K562 (cell line): ENCODE measurements around the gene CD151. TPM values are rescaled to one million over a fixed set of nuclear protein-coding genes. Genes with fewer than 3 reads are reported as not detected.
A peak's percentile ranks its signal among the peaks of the same experiment; 100 is the strongest.

Experiments
- ATAC-seq: fragments of 200-7000 bp; cut with Tn5 transposase; 3 replicates; pipeline ENCODE4 v1.9.1; 2020; ENCODE audit warnings: moderate library complexity
- BruUV-seq: library from RNA; stranded (reverse); fragments of 400-500 nt; replicated peaks from 2 replicates; lab custom pipeline; 2021; lab: Mats Ljungman, UMichigan
- CTCF ChIA-PET: fragments of 300-600 bp; formaldehyde crosslinking; extraction: SDS; loops from one replicate; lab custom pipeline; 2021; ENCODE audit warnings: low intra/inter-chr PET ratio; lab: Yijun Ruan, JAX
- POLR2A ChIA-PET: fragments of 300-600, 350-650 bp; sonication (Branson Sonifier 250); formaldehyde crosslinking; extraction: SDS; loops from one replicate; lab custom pipeline; 2021; ENCODE audit warnings: antibody characterized with exemption, inconsistent platforms; lab: Yijun Ruan, JAX
- DNase-seq, 4 experiments: peaks; one replicate each; pipeline versions ENCODE4 v3.0.0 to v3.0.0-alpha.2; 2011 to 2018; ENCODE audit warnings: low spot score in 3 of 4, mixed read lengths in 3 of 4; ENCODE audit errors: extremely low read depth in 1 of 4
- FAIRE-seq: peaks from 2 replicates; lab custom pipeline; 2011; peaks lifted over from hg19 to GRCh38; lab: Jason Lieb, UNC
- H2AFZ ChIP-seq: 2 replicates; pipeline ENCODE4 v1.6.0; 2011; ENCODE audit warnings: low read depth, low read length, control low read depth, inconsistent platforms
- H3K27ac ChIP-seq: fragments of 200-600 bp; 3 replicates; pipeline ENCODE4 v1.8.0; 2011; ENCODE audit warnings: low read depth, mild to moderate bottlenecking, control low read depth, inconsistent platforms, low read length, moderate library complexity, mixed read lengths; ENCODE audit errors: extremely low read depth
- H3K27me3 ChIP-seq, 2 experiments: fragments of 300-600 bp in 1 of 2; 2 replicates in 1 of 2; 3 replicates in 1 of 2; pipeline versions ENCODE4 v1.6.0 to v1.8.0; 2011; ENCODE audit warnings: inconsistent platforms in 2 of 2, low read length in 2 of 2, mild to moderate bottlenecking in 1 of 2, mixed read lengths in 1 of 2, moderate library complexity in 1 of 2; ENCODE audit not compliant: control insufficient read depth in 2 of 2, insufficient read depth in 2 of 2
- H3K36me3 ChIP-seq: fragments of 300-600 bp; 3 replicates; pipeline ENCODE4 v1.8.0; 2011; ENCODE audit warnings: mild to moderate bottlenecking, low read length, inconsistent platforms; ENCODE audit not compliant: control insufficient read depth, insufficient read depth
- H3K4me1 ChIP-seq, 2 experiments: fragments of 200-600 bp in 1 of 2; replicated peaks in 1 of 2; 2 replicates in 1 of 2; 3 replicates in 1 of 2; pipeline versions ENCODE4 v1.5.1 to v1.8.0; 2011; ENCODE audit warnings: inconsistent platforms in 2 of 2, low read length in 2 of 2, mild to moderate bottlenecking in 1 of 2, mixed read lengths in 1 of 2, moderate library complexity in 1 of 2; ENCODE audit not compliant: control insufficient read depth in 2 of 2, insufficient read depth in 2 of 2
- H3K4me2 ChIP-seq: 2 replicates; pipeline ENCODE4 v1.6.1; 2011; ENCODE audit warnings: low read length, control low read depth, inconsistent platforms, mixed read lengths; ENCODE audit not compliant: insufficient read depth
- H3K4me3 ChIP-seq: fragments of 200-600 bp; sonication (generic), shearing (Covaris generic); 2 replicates; pipeline ENCODE4 v1.5.1; 2016; ENCODE audit warnings: control low read depth, inconsistent platforms
- H3K79me2 ChIP-seq: fragments of 200-600 bp; 3 replicates; pipeline ENCODE4 v1.8.0; 2011; ENCODE audit warnings: low read length, inconsistent platforms; ENCODE audit not compliant: control insufficient read depth, insufficient read depth
- H3K9ac ChIP-seq, 2 experiments: 2 replicates each; pipeline versions ENCODE4 v1.6.0 to v1.6.1; 2011; ENCODE audit warnings: low read depth in 2 of 2, low read length in 2 of 2, control low read depth in 1 of 2, inconsistent platforms in 1 of 2, mild to moderate bottlenecking in 1 of 2, mixed read lengths in 1 of 2; ENCODE audit not compliant: insufficient read depth in 1 of 2
- H3K9me1 ChIP-seq: one replicate; pipeline ENCODE4 v1.6.0; 2011; ENCODE audit warnings: inconsistent platforms, mild to moderate bottlenecking, low read length, moderate library complexity; ENCODE audit not compliant: control insufficient read depth, insufficient read depth
- H3K9me3 ChIP-seq: replicated peaks from 2 replicates; pipeline ENCODE4 v1.5.1; 2011; ENCODE audit warnings: low read depth, low read length, inconsistent platforms; ENCODE audit not compliant: control insufficient read depth, insufficient read depth
- H4K20me1 ChIP-seq: replicated peaks from 2 replicates; pipeline ENCODE4 v1.6.1; 2011; ENCODE audit warnings: low read length, inconsistent platforms, mixed read lengths; ENCODE audit not compliant: control insufficient read depth, insufficient read depth
- ARHGAP35 ChIP-seq: fragments of 450-650 bp; IDR thresholded peaks from 2 replicates; pipeline ENCODE4 v1.6.1; 2018; ENCODE audit not compliant: partially characterized antibody
- ATF6 ChIP-seq: sonication (generic); formaldehyde crosslinking; IDR thresholded peaks from 2 replicates; pipeline ENCODE4 v1.4.0; 2020; ENCODE audit warnings: mild to moderate bottlenecking, missing genetic modification reagents
- CHD2 ChIP-seq: IDR thresholded peaks from 2 replicates; pipeline ENCODE4 v1.6.1; 2011; ENCODE audit warnings: low read depth, low read length
- ETV6 ChIP-seq, 3 experiments: fragments of 150-350 bp in 1 of 3; sonication (generic) in 1 of 3; formaldehyde crosslinking in 1 of 3; IDR thresholded peaks; 2 replicates each; pipeline versions ENCODE4 v1.6.1 to v1.8.0; 2014 to 2022; ENCODE audit warnings: borderline replicate concordance in 2 of 3, low read depth in 2 of 3, antibody characterized with exemption in 1 of 3, low read length in 1 of 3, mild to moderate bottlenecking in 1 of 3, missing genetic modification reagents in 1 of 3
- GTF2E2 ChIP-seq: fragments of 200-800 bp; sonication (Bioruptor generic); IDR thresholded peaks from 2 replicates; pipeline ENCODE4 v1.6.1; 2016; ENCODE audit warnings: missing genetic modification characterization, missing compliant biosample characterization
- MYNN ChIP-seq, 2 experiments: sonication (generic); formaldehyde crosslinking in 1 of 2; IDR thresholded peaks; 2 replicates each; pipeline versions ENCODE4 v1.5.0 to v1.6.1; 2016 to 2020; ENCODE audit warnings: antibody characterized with exemption in 1 of 2, missing genetic modification reagents in 1 of 2
- NFXL1 ChIP-seq: fragments of 450-650 bp; formaldehyde crosslinking; IDR thresholded peaks from 2 replicates; pipeline ENCODE4 v1.4.0; 2021; ENCODE audit warnings: mild to moderate bottlenecking
- SRF ChIP-seq, 2 experiments: fragments of 250-450, 450-650 bp in 1 of 2; sonication (Bioruptor Pico) in 1 of 2; sonication (generic) in 1 of 2; formaldehyde crosslinking; IDR thresholded peaks; 2 replicates each; pipeline versions ENCODE4 v1.5.0 to v1.5.1; 2020 to 2022; ENCODE audit warnings: mild to moderate bottlenecking in 1 of 2, missing genetic modification reagents in 1 of 2
- TCF7 ChIP-seq: sonication (generic); IDR thresholded peaks from 2 replicates; pipeline ENCODE4 v1.6.1; 2016; ENCODE audit warnings: antibody characterized with exemption, borderline replicate concordance
- TCFL5 ChIP-seq: fragments of 250-450 bp; sonication (Bioruptor Pico); conservative IDR thresholded peaks from 2 replicates; pipeline ENCODE4 v1.6.1; 2021; ENCODE audit warnings: mild to moderate bottlenecking, moderate library complexity, matching md5 sums
- TRIM24 ChIP-seq, 2 experiments: fragments of 450-650 bp; IDR thresholded peaks; 2 replicates each; pipeline ENCODE4 v1.6.1; 2016
- ZNF830 ChIP-seq: fragments of 250-450 bp; sonication (Bioruptor Pico); IDR thresholded peaks from 2 replicates; pipeline ENCODE4 v1.5.0; 2021; ENCODE audit warnings: mild to moderate bottlenecking
- WGBS: fragments of 100-300 bp; shearing (Covaris generic); methylation state at CpG from one replicate; pipeline ENCODE4 v1.1.6; 2016; ENCODE audit warnings: low coverage, mixed read lengths; ENCODE audit not compliant: insufficient coverage; ENCODE audit errors: missing lambda C conversion rate; 5-methylcytosine and 5-hydroxymethylcytosine counted together
- in situ Hi-C: fragments of 300-500 bp; cut with MboI; formaldehyde crosslinking; loops from 4 replicates; pipeline ENCODE4 v1.15.0; 2018; ENCODE audit warnings: inconsistent platforms, mixed read lengths
- intact Hi-C: fragments of 100-400 bp; cut with micrococcal nuclease; formaldehyde crosslinking; loops from 2 replicates; pipeline ENCODE4 v1.14.2; 2022
- polyA plus RNA-seq, 8 experiments: library from polyadenylated mRNA; depleted of rRNA in 4 of 8; stranded (reverse) in 5 of 8; unstranded in 3 of 8; fragments of >200 nt; fragmentation: Nextera tagmentation in 2 of 8; fragmentation: Illumina TruSeq in 1 of 8; extraction: Ambion mirVana in 2 of 8; extraction: Trizol in 1 of 8; gene quantifications; 2 replicates each; pipeline versions ENCODE4 v1.2.1 to v1.2.3, GENCODE V29; 2011 to 2014; ENCODE audit warnings: inconsistent platforms in 1 of 8, missing spikeins in 1 of 8
- total RNA-seq, 7 experiments: library from RNA; depleted of rRNA in 6 of 7; stranded (reverse); fragments of >200 nt in 6 of 7; fragmentation: Illumina TruSeq in 2 of 7; extraction: Trizol in 2 of 7; gene quantifications; 2 replicates each; pipeline versions ENCODE4 v1.2.1 to v1.2.3, GENCODE V29; 2011 to 2021; ENCODE audit warnings: low replicate concordance in 1 of 7
- TF ChIP-seq, protein P1 (sequence below): IDR thresholded peaks from 2 replicates; pipeline ENCODE4 v1.6.1; 2011; ENCODE audit not compliant: insufficient read length; ENCODE audit errors: extremely low read depth

Gene CD151
- total and polyA plus RNA-seq, 9 of the 15 experiments (the other 6 are each of a cell fraction or from before 2014, with no cell fraction given): 2.3 to 187 (median 140) TPM

DNA sequence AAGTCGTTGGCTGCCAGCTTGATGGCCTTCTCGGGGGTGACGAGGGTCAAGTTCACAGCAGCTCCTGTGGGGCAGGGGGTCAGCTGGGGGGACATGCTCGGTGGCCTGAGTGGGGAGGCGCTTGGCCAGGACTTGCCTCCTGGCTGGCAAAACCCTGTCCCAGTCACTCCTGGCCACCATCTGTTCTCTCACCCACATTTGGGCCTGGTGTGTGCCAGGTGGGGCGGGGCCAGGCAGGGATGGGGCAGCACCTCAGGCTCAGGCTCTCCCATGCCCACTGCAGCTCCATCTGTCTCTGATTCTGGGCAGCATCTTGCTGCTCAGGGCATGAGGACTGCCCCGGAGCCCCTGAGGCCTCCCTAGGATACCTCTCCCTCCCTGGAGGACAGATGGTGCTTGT, 39.2 kb upstream of the CD151 start (continued):
- TF ChIP-seq, protein P1, sequence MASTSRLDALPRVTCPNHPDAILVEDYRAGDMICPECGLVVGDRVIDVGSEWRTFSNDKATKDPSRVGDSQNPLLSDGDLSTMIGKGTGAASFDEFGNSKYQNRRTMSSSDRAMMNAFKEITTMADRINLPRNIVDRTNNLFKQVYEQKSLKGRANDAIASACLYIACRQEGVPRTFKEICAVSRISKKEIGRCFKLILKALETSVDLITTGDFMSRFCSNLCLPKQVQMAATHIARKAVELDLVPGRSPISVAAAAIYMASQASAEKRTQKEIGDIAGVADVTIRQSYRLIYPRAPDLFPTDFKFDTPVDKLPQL: no peak
- no peak for TF ChIP-seq GTF2E2 (tag)
- no peak for TF ChIP-seq TCF7
- TF ChIP-seq ATF6 (CRISPR knock-in tag): no peak
- no peak for TF ChIP-seq ZNF830 (CRISPR knock-in tag)
- TF ChIP-seq, all 486 proteins: peak for 0

- no peak for ATAC-seq
- peak overlapping the region in 1 of 2 experiments; percentile 95; a peak in 2 of 4 replicates for H3K9ac ChIP-seq
- CTCF ChIA-PET: no interaction called here
- no TSS peak for BruUV-seq
- H3K4me3 ChIP-seq: no peak overlapping the region
- no peak for TF ChIP-seq SRF (CRISPR knock-in tag; IDR thresholded peaks at IDR 0.05)
- TF ChIP-seq TCFL5 (CRISPR knock-in tag): no peak
- TF ChIP-seq CHD2: no peak
- no peak for TF ChIP-seq ARHGAP35
- no peak for TF ChIP-seq NFXL1 (CRISPR knock-in tag)
- no peak for TF ChIP-seq MYNN (IDR thresholded peaks at IDR 0.05)
- no peak for TF ChIP-seq MYNN (CRISPR knock-in tag; IDR thresholded peaks at IDR 0.05)
- TF ChIP-seq TRIM24 (IDR thresholded peaks at IDR 0.05): no peak
- no peak for TF ChIP-seq ETV6 (IDR thresholded peaks at IDR 0.05; ENCODE audit: borderline replicate concordance in 1 of 2, low read depth in 2 of 2, low read length in 1 of 2)
- no peak for TF ChIP-seq ETV6 (CRISPR knock-in tag; IDR thresholded peaks at IDR 0.05; ENCODE audit: borderline replicate concordance)
- TF ChIP-seq, all 486 proteins: peak for 0
- H3K4me2 ChIP-seq: no peak overlapping the region
- no peaks in the 10 kb centered on the region for H4K20me1 ChIP-seq
- DNase-seq (no peak), FAIRE-seq (no peak)
- H3K9me3 ChIP-seq: no peaks in the 10 kb centered on the region
- peaks cover 3% of the 10 kb centered on the region for H3K9me1 ChIP-seq
- H3K36me3 ChIP-seq: peaks cover 31% of the 10 kb centered on the region; the same call in 1 of the 3 replicates
- no peak overlapping the region for H3K27ac ChIP-seq
- no peak overlapping the region for H2AFZ ChIP-seq
- intact Hi-C loops (loop anchor here (10.0 kb wide), 1 partner anchor 229 kb away; the partner anchor contains the start of genes LMNTD2 and RASSF7), in situ Hi-C loops (no loop called here)
- peaks cover 7 to 89% of the 10 kb centered on the region in 2 experiments for H3K4me1 ChIP-seq
- POLR2A ChIA-PET: interaction anchor here (0.6 to 1.3 kb wide), 5 partner anchors 10 to 22 kb away, joined by 3 to 4 read pairs (median 3); partner anchors contain the start of genes PIDD1 and RPLP2
- no peaks in the 10 kb centered on the region for H3K27me3 ChIP-seq
- 91% methylated on average over 22 of the region's 31 CpGs for WGBS
- peaks cover 26% of the 10 kb centered on the region for H3K79me2 ChIP-seq
These were observed 38.6 kb upstream of the CD151 start for GRCh38 chr11:794013-794765.
